HPDE6-E6E7 (cell line): ENCODE measurements around the gene IL7R.

ENCODE experiments used
- DNase-seq: peaks from one replicate; pipeline ENCODE4 v3.0.0; 2011; ENCODE audit warnings: missing footprints; ENCODE audit errors: extremely low spot score

The IL7R gene

GRCh38 chr5:35856765-35857351 is at the start of gene IL7R:
IL7R (plus strand) TSS chr5:35856891; CDS start chr5:35856978, 87 bp downstream.
- no peak for DNase-seq

- no peak for DNase-seq
These were observed 46.1 kb upstream of the IL7R start for GRCh38 chr5:35810601-35811000.

- DNase-seq = no peak
These were observed 45.5 kb upstream of the IL7R start for GRCh38 chr5:35811108-35811741.

- no peak for DNase-seq
These were observed 43.2 kb upstream of the IL7R start for GRCh38 chr5:35813521-35813920.

- DNase-seq = peak; percentile 5
These were observed 41.4 kb upstream of the IL7R start for GRCh38 chr5:35815089-35815936.

- DNase-seq = no peak
These were observed 39.7 kb upstream of the IL7R start for GRCh38 chr5:35816881-35817521.

GRCh38 chr5:35819026-35819425 is 37.7 kb upstream of the IL7R start:
- no peak for DNase-seq

- no peak for DNase-seq
These were observed 37.0 kb upstream of the IL7R start for GRCh38 chr5:35819668-35820067.

GRCh38 chr5:35820735-35821134 is 36.0 kb upstream of the IL7R start:
- no peak for DNase-seq

GRCh38 chr5:35821513-35821912 is 35.2 kb upstream of the IL7R start:
- DNase-seq = no peak

- no peak for DNase-seq
These were observed 34.2 kb upstream of the IL7R start for GRCh38 chr5:35822511-35822910.

- DNase-seq = no peak
These were observed 33.2 kb upstream of the IL7R start for GRCh38 chr5:35823347-35824098.

- no peak for DNase-seq
These were observed 30.6 kb upstream of the IL7R start for GRCh38 chr5:35826056-35826455.

- DNase-seq = no peak
These were observed 30.1 kb upstream of the IL7R start for GRCh38 chr5:35826554-35826953.

GRCh38 chr5:35828082-35828598 is 28.6 kb upstream of the IL7R start:
- DNase-seq = no peak

- DNase-seq = no peak
These were observed 26.1 kb upstream of the IL7R start for GRCh38 chr5:35830587-35830986.

GRCh38 chr5:35832762-35833161 is 23.9 kb upstream of the IL7R start:
- DNase-seq = no peak

- DNase-seq = no peak
These were observed 23.5 kb upstream of the IL7R start for GRCh38 chr5:35833224-35833623.

GRCh38 chr5:35835796-35836742 is 20.6 kb upstream of the IL7R start:
- DNase-seq = no peak

- no peak for DNase-seq
These were observed 18.2 kb upstream of the IL7R start for GRCh38 chr5:35838370-35839042.
